Activated CD4-positive, alpha-beta T cell treated with anti-CD3 and anti-CD28 coated beads for 1 hour (primary cell): ENCODE results near the gene GPR15LG.

Source experiments
- DNase-seq: peaks from one replicate; pipeline ENCODE4 v3.0.0-alpha.2; 2020

Gene GPR15LG

DNA sequence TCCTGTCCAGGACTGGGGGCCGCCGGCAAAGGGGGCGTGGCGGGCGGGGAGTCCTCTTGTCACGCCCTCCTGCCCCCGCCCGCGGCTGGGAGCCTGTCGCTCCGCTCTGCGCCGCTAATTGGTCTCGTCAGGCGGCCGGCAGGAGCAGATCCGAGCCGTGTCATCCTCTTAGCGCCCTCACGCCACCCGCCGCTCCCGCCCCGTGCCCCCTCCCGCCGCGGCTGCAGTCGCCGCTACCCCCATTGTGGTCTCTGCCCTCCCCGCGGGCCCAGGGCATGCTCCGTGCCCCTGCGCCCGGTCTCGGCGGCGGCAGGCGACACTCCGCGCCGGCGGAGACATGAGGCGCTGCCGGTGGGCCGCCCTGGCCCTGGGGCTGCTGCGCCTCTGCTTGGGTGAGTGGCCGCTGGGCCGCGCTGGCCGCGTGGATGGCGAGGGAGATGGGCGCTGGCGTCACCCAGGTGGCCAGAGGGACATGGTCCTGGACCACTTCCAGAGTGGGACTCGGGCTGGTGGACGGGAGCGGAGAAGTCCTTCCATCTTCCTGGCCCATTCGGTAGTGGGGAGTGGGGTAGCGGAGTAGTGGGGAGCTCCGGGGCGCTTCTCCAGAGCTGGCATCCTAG lies 20.9 kb downstream of the GPR15LG start, which contains the start of gene CDHR1:
Gene CDHR1, plus strand, starts transcription at position 114 of the 620 bp plus-strand sequence. Its CDS starts 224 bp downstream, at position 338.
- DNase-seq, result no peak

GRCh38 chr10:84195044-84195830 lies 21.6 kb downstream of the GPR15LG start:
- no peak for DNase-seq

- DNase-seq, result no peak
These were observed 22.5 kb downstream of the GPR15LG start for GRCh38 chr10:84196083-84196482.

- DNase-seq, result no peak
These were observed 23.3 kb downstream of the GPR15LG start for GRCh38 chr10:84196941-84197340.

DNA sequence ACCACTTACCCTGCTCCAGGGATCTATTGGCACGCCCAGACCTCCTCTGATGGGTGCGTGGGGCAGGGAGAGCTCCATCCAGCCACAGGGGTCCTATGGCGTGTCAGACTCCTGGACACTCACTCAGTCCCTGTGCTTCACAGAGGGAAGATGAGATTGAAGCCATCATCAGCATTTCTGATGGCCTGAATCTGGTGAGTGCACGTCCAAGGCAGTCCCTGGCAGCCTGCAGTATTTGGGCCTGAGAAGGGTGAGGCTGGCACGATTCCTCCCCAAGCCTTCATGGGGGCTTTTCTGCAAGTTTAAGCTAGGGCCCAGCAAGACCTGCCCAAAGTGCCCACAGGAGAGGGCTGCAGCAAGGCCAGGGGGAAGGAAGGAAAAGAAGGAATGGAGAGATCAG lies 24.0 kb downstream of the GPR15LG start:
- DNase-seq, result no peak

DNA sequence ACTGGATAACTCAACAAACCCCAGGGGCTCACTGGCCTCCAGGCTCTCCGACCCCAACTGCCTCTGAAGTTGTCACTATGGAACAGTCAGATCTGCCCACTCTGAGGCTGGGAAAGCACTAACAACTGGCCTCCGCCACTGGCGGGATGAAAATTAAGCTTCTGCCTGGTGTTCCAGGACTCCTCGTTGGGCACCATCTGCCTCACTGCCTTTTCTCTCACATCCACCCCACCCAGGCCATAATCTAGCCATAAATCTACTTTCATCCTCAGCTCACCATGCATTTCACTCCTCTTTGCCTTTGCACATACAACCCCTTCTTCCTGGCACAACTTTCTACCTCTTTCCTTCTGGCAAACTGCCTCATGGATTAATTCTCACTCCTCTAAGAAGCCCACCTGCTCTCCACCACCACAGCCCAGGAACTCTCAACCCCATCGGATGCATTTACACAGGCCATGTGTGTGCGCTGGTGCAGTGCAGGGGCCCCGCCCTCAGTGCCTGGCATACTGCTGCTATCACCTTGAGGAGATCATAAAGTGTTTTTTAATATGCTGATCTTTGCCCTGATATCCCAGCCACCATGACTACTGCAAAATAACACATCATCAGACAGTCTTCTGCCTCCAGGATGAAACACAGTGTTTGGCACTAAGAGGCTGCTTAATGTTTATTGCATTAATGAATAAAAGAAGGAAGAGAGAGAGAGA lies 24.8 kb downstream of the GPR15LG start:
- DNase-seq, result no peak

- DNase-seq, result no peak
These were observed 27.1 kb downstream of the GPR15LG start for GRCh38 chr10:84200537-84201243.

DNA sequence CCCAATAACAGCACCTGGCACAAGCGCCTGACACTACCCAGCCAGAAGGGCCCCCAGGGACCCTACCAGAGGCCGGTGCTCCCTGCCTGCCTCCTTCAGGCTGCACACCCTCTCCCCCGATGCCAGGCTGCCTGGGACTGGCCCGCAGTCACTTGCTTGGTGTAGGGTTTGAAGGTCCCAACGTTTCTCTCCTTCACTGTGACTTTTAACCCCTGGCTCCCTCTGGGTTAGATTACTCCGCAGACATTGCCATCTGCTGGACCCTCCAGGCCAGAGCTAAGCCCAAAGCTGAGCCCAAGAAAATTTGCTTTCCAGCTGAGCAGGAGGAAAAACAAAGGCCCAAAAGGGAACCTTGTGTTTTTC lies 27.6 kb downstream of the GPR15LG start:
- no peak for DNase-seq

GRCh38 chr10:84201682-84202081 lies 28.1 kb downstream of the GPR15LG start:
- no peak for DNase-seq

DNA sequence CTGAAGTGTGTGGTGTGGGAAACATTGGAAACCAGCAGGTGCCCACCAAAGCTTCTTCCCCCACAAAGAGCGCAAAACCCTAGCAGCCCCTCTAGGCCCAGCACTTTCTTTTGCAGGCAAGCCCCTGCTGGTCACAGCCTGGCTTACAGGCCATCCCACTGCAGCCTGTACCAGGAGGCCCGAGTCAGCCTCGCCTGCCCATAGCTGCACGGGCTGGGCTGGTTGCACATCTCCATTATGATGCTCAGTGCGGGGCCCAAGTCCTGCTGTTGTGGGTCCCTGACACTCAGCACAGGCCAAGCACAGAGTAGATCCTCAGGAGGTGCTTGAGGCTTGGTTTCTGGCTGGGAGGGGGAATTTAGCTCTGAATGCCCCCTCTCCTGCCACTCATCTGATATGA lies 28.7 kb downstream of the GPR15LG start:
- no peak for DNase-seq

DNA sequence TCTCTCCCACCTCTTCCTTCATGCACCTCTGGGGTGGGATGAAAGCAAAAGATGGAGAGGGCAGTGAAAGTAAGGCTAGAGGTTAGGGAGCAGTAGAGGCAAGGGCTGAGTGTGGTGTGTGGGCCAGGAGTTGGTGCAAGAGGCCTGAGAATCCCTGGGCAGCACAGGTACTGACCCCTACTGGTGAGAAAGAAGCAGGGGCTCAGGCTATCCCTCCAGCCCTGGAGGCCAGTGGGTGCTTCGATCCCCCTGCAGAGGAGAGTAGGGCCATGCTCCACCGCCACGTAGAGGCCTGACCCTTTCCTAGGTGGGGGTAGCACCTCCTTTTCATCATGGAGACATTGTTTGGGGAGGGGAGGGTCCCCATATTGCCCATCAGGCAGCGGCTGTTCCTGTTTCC lies 30.5 kb downstream of the GPR15LG start:
- DNase-seq, result no peak

- DNase-seq, result no peak
These were observed 31.0 kb downstream of the GPR15LG start for GRCh38 chr10:84204610-84205009.

DNA sequence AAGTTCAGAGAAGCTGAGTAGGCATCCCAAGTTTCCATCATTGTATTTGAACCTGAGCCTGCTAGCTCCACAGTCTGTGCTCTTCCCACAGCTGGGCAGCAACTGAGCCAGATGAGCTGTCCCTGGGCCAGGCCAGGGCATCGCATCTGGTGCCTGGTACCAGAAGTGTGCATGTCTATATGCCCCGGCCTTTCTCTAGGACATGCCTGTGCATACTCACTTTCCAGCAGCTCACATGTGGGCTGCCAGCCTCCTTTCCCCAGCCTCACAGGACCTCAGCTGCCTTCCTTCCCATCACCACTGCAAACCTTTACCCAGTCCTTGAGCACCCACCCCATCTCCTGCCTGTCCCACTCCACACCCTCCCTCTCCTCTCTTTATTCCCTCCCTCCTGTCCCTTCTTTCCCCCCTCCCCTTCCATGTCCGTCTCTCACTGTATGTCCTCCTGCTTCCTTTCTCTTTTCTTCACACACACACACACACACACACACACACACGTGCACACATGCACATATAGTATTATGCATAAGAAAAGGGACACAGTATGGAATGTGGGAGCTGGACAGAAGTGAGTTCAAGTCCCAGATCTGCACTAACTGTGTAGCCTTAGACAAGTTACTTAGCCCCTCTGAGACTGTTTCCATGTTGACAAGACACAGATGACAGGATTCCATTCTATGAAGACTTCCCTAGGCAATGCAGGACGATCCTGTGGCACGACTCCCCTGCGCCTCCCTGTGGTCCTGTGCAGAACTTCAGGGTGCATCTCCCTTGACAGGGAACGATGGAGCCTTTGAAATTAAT lies 31.6 kb downstream of the GPR15LG start:
- DNase-seq, result peak; percentile 22

DNA sequence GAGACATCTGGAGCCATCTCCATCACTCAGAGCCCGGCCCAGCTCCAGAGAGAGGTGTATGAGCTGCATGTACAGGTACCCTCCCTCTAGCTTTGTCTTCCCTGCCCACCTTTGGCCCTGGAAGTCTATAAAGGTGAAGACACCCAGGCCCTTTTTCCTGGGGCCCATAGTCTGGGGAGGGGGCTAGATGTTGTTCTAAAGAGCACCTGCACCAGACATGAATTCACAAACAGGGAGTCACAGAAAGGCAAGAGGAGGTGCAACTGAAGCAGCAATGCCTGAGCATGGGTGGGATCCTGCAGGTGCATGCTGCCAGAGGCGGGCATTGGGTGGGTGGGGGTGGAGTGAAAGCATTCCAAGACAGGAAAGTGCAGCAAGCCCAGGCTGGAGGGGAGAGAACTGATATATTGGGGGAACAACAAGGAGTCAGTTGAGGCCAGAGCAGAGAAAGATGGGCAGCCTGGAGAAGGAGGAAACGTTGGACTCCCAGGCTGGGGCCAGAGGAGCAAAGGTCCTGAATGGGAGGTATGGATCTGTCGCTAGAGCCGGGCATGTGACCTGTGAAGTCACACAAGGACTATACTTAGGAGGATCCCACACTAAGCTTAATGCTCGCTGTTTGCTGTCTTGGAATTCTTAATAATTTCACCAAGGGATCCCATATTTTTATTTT lies 32.4 kb downstream of the GPR15LG start:
- no peak for DNase-seq

- no peak for DNase-seq
These were observed 34.4 kb downstream of the GPR15LG start for GRCh38 chr10:84208023-84208422.

GRCh38 chr10:84211566-84211965 lies 38.0 kb downstream of the GPR15LG start:
- no peak for DNase-seq

DNA sequence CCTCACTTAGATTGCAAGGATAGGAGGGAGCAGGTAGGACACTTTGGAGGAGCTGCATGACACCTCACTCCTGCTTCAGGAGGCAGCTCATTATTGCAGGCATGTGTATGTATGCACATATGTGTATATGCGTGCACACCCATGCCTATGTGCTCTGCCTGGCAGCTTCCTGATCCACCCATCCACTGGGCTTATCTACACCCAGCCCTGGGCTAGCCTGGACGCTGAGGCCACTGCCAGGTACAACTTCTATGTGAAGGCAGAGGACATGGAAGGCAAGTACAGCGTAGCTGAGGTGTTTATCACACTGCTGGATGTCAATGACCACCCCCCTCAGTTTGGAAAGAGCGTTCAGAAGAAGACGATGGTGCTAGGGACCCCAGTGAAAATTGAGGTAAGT lies 38.4 kb downstream of the GPR15LG start:
- no peak for DNase-seq

DNA sequence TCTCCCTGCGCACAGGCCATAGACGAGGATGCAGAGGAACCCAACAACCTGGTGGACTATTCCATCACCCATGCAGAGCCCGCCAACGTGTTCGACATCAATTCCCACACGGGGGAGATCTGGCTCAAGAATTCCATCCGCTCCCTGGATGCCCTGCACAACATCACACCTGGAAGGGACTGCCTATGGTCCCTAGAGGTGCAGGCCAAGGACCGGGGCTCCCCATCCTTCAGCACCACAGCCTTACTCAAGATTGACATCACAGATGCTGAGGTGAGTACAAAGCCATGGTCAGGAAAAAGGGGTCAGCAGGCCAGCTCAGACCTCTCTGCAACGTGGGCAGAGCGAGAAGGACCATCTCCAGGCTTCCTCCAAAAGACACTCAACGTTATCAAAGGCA lies 39.5 kb downstream of the GPR15LG start:
- DNase-seq, result no peak

GRCh38 chr10:84214046-84214572 lies 40.5 kb downstream of the GPR15LG start:
- DNase-seq, result no peak

DNA sequence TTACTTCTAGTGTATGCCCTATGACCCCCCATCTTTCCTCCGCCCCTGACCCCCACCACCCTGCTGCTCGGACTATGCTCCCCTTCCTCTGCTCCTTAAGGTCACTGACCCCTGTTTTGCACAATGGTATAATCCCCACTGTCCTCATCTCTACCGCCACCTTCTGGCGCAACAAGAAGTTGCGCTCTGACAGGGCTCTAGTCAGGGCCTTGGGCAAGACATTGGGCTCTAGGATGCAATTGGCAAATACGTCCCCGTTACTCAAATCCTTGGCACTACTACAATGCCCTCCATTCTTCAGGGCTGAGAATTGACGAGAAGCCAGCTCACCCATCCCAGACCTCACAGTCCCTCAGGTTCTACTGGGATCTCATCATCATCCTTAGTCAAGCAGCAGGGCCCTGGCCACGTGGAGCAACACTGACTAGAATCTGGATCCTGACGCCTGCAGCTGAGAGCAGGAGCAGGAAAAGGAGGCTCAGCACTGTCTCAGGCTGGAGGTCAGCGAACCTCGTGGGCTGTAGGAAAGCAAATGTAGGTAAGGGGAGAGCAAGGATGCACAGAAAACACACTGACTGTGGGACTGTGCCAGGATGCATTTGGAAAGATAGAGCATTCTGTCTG lies 41.1 kb downstream of the GPR15LG start:
- DNase-seq, result no peak

DNA sequence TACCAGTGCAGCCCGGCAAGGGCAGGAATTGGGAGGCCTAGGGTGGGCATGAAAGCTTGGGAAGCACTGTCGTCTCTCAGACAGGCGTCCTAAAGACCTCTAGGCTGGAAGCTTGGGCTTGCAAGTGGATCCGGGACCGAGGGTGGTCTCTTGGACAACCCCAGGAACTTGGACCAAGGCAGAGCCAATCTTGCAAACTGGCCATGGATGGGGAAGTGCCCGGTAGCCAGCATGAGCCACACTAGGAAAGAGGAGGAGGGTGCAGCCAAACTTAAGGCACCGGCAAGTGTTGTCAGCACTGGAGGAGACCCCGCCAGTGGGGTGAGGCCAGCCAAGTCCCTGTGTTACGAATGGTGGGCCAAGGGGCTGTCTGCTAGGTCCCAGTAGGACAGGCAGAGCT lies 43.2 kb downstream of the GPR15LG start:
- DNase-seq, result no peak
